IMR-90 (cell line): ENCODE measurements around the gene MAP7. TPM values are rescaled to one million over a fixed set of nuclear protein-coding genes. Genes with fewer than 3 reads are reported as not detected.

Experiments used
- ATAC-seq: fragments of 200-7000 bp; cut with Tn5 transposase; 2 replicates; pipeline ENCODE4 v1.9.1; 2020; ENCODE audit warnings: low read depth, mild to moderate bottlenecking, moderate library complexity
- BruUV-seq: library from RNA; stranded (reverse); fragments of 400-500 nt; replicated peaks from 2 replicates; lab custom pipeline; 2021; lab: Mats Ljungman, UMichigan
- CTCF ChIA-PET: fragments of 300-600 bp; formaldehyde crosslinking; extraction: SDS; loops from one replicate; lab custom pipeline; 2021; ENCODE audit warnings: antibody characterized with exemption; lab: Yijun Ruan, JAX
- POLR2A ChIA-PET: fragments of 300-600 bp; sonication (Branson Sonifier 250); formaldehyde crosslinking; loops from one replicate; lab custom pipeline; 2022; ENCODE audit warnings: antibody characterized with exemption; ENCODE audit not compliant: unreplicated experiment; lab: Charles Lee
- DNase-seq: peaks from one replicate; pipeline ENCODE4 v3.0.0; 2013
- H2AFZ ChIP-seq: replicated peaks from 2 replicates; pipeline ENCODE3; 2013; ENCODE audit warnings: low read length, mild to moderate bottlenecking; ENCODE audit not compliant: poor library complexity
- H2AK5ac ChIP-seq: 2 replicates; pipeline ENCODE4 v1.6.1; 2013; ENCODE audit warnings: low read depth, low read length, inconsistent platforms
- H2AK9ac ChIP-seq: replicated peaks from 2 replicates; pipeline ENCODE3; 2013; ENCODE audit warnings: mild to moderate bottlenecking, low read depth, low read length, moderate library complexity; ENCODE audit not compliant: poor library complexity
- H2BK120ac ChIP-seq: 2 replicates; pipeline ENCODE4 v1.6.1; 2013; ENCODE audit warnings: low read depth, low read length, inconsistent platforms
- H2BK15ac ChIP-seq: 3 replicates; pipeline ENCODE4 v1.6.1; 2013; ENCODE audit warnings: low read depth, low read length, inconsistent platforms
- H2BK20ac ChIP-seq: 2 replicates; pipeline ENCODE4 v1.6.1; 2013; ENCODE audit warnings: low read depth, mild to moderate bottlenecking, inconsistent platforms, low read length, moderate library complexity
- H2BK5ac ChIP-seq: 2 replicates; pipeline ENCODE4 v1.6.1; 2013; ENCODE audit warnings: mild to moderate bottlenecking, low read depth, low read length, inconsistent platforms; ENCODE audit not compliant: poor library complexity, severe bottlenecking
- H3K14ac ChIP-seq: replicated peaks from 2 replicates; pipeline ENCODE4 v1.6.1; 2013; ENCODE audit warnings: low read depth, low read length, inconsistent platforms
- H3K18ac ChIP-seq: 2 replicates; pipeline ENCODE4 v1.6.1; 2013; ENCODE audit warnings: low read depth, low read length, control low read depth
- H3K23ac ChIP-seq: 2 replicates; pipeline ENCODE4 v1.6.1; 2013; ENCODE audit warnings: low read depth, low read length, inconsistent platforms
- H3K27ac ChIP-seq: 2 replicates; pipeline ENCODE4 v1.5.1; 2013; ENCODE audit warnings: mild to moderate bottlenecking, control low read depth, low read length; ENCODE audit not compliant: insufficient read depth
- H3K27me3 ChIP-seq: 2 replicates; pipeline ENCODE4 v1.6.1; 2013; ENCODE audit warnings: low read length; ENCODE audit not compliant: control insufficient read depth, insufficient read depth
- H3K36me3 ChIP-seq: 2 replicates; pipeline ENCODE4 v1.6.1; 2013; ENCODE audit warnings: low read length, mixed read lengths; ENCODE audit not compliant: control insufficient read depth, insufficient read depth
- H3K4ac ChIP-seq: 2 replicates; pipeline ENCODE4 v1.6.1; 2013; ENCODE audit warnings: low read depth, low read length, inconsistent platforms
- H3K4me1 ChIP-seq: 2 replicates; pipeline ENCODE4 v1.6.1; 2013; ENCODE audit warnings: low read length, mixed read lengths; ENCODE audit not compliant: control insufficient read depth, insufficient read depth
- H3K4me2 ChIP-seq: 2 replicates; pipeline ENCODE4 v1.6.1; 2013; ENCODE audit warnings: low read depth, mild to moderate bottlenecking, control low read depth, low read length, moderate library complexity
- H3K4me3 ChIP-seq: 2 replicates; pipeline ENCODE4 v1.5.1; 2013; ENCODE audit warnings: low read depth, mild to moderate bottlenecking, control low read depth, low read length, moderate library complexity; ENCODE audit not compliant: insufficient read depth
- H3K56ac ChIP-seq: 2 replicates; pipeline ENCODE4 v1.6.1; 2013; ENCODE audit warnings: low read length, inconsistent platforms; ENCODE audit not compliant: insufficient read depth; ENCODE audit errors: extremely low read depth
- H3K79me1 ChIP-seq, 2 experiments: 2 replicates each; pipeline ENCODE4 v1.6.1; 2013; ENCODE audit warnings: low read length in 2 of 2, inconsistent platforms in 1 of 2, low read depth in 1 of 2
- H3K9ac ChIP-seq: 2 replicates; pipeline ENCODE4 v1.6.1; 2013; ENCODE audit warnings: low read depth, low read length, control low read depth
- H3K9me1 ChIP-seq: 2 replicates; pipeline ENCODE4 v1.6.1; 2013; ENCODE audit warnings: low read length, inconsistent platforms; ENCODE audit not compliant: insufficient read depth
- H3K9me3 ChIP-seq: 2 replicates; pipeline ENCODE4 v1.6.1; 2013; ENCODE audit warnings: low read length; ENCODE audit not compliant: control insufficient read depth, insufficient read depth
- H4K20me1 ChIP-seq: 2 replicates; pipeline ENCODE4 v1.6.1; 2013; ENCODE audit warnings: low read length, inconsistent platforms; ENCODE audit not compliant: insufficient read depth
- H4K5ac ChIP-seq: 2 replicates; pipeline ENCODE4 v1.6.1; 2013; ENCODE audit warnings: mild to moderate bottlenecking, low read depth, low read length, control low read depth
- H4K8ac ChIP-seq, 2 experiments: 2 replicates each; pipeline ENCODE4 v1.6.1; 2013; ENCODE audit warnings: low read depth in 2 of 2, low read length in 2 of 2, control low read depth in 1 of 2, inconsistent platforms in 1 of 2
- H4K91ac ChIP-seq: 2 replicates; pipeline ENCODE4 v1.6.1; 2013; ENCODE audit warnings: low read depth, low read length, inconsistent platforms; ENCODE audit not compliant: insufficient read depth
- CHD1 ChIP-seq: IDR thresholded peaks from 2 replicates; pipeline ENCODE4 v1.6.1; 2012; ENCODE audit warnings: low read depth, low read length, improper control_type of control experiment
- FOS ChIP-seq: fragments of 150-350 bp; IDR thresholded peaks from 2 replicates; pipeline ENCODE4 v1.6.1; 2016; ENCODE audit warnings: low read depth, low read length
- MAFK ChIP-seq: IDR thresholded peaks from 2 replicates; pipeline ENCODE4 v1.6.1; 2012; ENCODE audit warnings: low read depth, low read length, improper control_type of control experiment
- MAZ ChIP-seq: IDR thresholded peaks from 2 replicates; pipeline ENCODE4 v1.6.1; 2012; ENCODE audit warnings: low read depth, mild to moderate bottlenecking, low read length, improper control_type of control experiment, moderate library complexity, borderline replicate concordance
- MXI1 ChIP-seq: IDR thresholded peaks from 2 replicates; pipeline ENCODE4 v1.6.1; 2012; ENCODE audit warnings: low read depth, mild to moderate bottlenecking, low read length, moderate library complexity, borderline replicate concordance
- NFE2L2 ChIP-seq: fragments of 150-350 bp; IDR thresholded peaks from 2 replicates; pipeline ENCODE4 v1.6.1; 2016; ENCODE audit warnings: low read depth, mild to moderate bottlenecking, low read length
- RAD21 ChIP-seq: IDR thresholded peaks from 2 replicates; pipeline ENCODE4 v1.6.1; 2012; ENCODE audit warnings: low read length, improper control_type of control experiment
- RCOR1 ChIP-seq: IDR thresholded peaks from 2 replicates; pipeline ENCODE4 v1.6.1; 2012; ENCODE audit warnings: mild to moderate bottlenecking, low read length, improper control_type of control experiment; ENCODE audit not compliant: insufficient replicate concordance
- SMC3 ChIP-seq: fragments of 150-350 bp; IDR thresholded peaks from 2 replicates; pipeline ENCODE4 v1.6.1; 2016; ENCODE audit warnings: low read depth, mild to moderate bottlenecking, antibody characterized with exemption, low read length, moderate library complexity
- WGBS, 2 experiments: methylation state at CpG; one replicate each; pipeline versions ENCODE4 v1.1.5 to v1.1.7; 2013; ENCODE audit warnings: missing lambda C conversion rate in 2 of 2; ENCODE audit not compliant: insufficient read length in 1 of 2; ENCODE audit errors: extremely low coverage in 2 of 2; 5-methylcytosine and 5-hydroxymethylcytosine counted together
- dilution Hi-C: fragments of 300-500 bp; cut with HindIII; formaldehyde crosslinking; loops from one replicate; pipeline ENCODE4 v1.14.3; 2018; ENCODE audit warnings: low sequenced_read_pairs; ENCODE audit not compliant: unreplicated experiment
- in situ Hi-C: fragments of 300-500 bp; cut with MboI; formaldehyde crosslinking; loops from 3 replicates; pipeline ENCODE4 v1.14.3; 2019; ENCODE audit warnings: low sequenced_read_pairs, inconsistent platforms, mixed read lengths
- intact Hi-C: fragments of 100-400 bp; cut with micrococcal nuclease; formaldehyde crosslinking; loops from 2 replicates; pipeline ENCODE4 v1.10.0; 2022
- polyA plus RNA-seq, 3 experiments: library from polyadenylated mRNA; depleted of rRNA; stranded (reverse); fragments of >200 nt; gene quantifications; 2 replicates each; pipeline ENCODE4 v1.2.3, GENCODE V29; 2012; ENCODE audit warnings: low replicate concordance in 1 of 3
- total RNA-seq: library from RNA; depleted of rRNA; stranded (reverse); fragments of >200 nt; gene quantifications from 2 replicates; pipeline ENCODE4 v1.2.3, GENCODE V29; 2012
- TF ChIP-seq, protein P1 (sequence below): conservative IDR thresholded peaks from 2 replicates; pipeline ENCODE4 v1.5.1; 2012; ENCODE audit warnings: mild to moderate bottlenecking, low read depth, low read length, improper control_type of control experiment
- TF ChIP-seq, protein P2 (sequence below): fragments of 150-350 bp; IDR thresholded peaks from 2 replicates; pipeline ENCODE4 v1.6.1; 2016; ENCODE audit warnings: low read depth, mild to moderate bottlenecking, low read length, moderate library complexity, borderline replicate concordance

Gene MAP7
- total and polyA plus RNA-seq, 2 of the 4 experiments (the other 2 are of a cell fraction): 0.19 to 0.36 TPM

- no peak for TF ChIP-seq SMC3
- TF ChIP-seq NFE2L2: no peak
Measured at GRCh38 chr6:136549300-136550044, 750 bp downstream of the MAP7 start (continued).

DNA sequence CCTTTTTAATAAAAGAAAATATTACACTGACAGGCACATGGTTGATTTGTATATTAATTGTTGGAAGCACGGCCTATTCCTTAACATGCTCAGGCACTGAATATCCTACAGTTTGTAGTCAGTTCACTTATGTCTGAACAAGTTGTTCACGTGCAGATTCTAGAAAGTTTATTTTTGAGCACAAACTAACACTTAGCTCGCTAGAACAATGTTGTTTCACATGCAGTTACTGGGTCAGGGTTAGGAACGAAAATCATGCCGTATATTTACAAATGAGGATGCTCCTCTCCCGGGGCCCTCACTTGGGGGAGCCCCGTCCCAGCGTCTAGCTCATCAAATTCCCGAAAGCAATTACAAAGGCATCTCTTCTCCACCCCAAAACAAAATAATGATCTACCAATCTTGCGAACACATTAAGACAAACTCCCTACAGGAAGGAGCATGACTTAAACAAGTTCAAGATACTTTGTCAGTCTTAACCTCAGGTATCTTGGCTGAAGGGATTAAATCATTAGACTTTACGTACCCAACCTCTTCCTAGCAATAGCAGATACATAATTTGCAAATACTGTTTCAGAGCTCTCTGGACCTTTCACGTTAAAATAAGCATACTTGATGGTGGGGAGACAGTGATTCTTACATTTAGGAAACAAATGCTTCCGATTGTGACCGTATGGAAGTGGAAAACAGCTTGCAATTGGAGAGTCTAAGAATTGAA lies 1.5 kb downstream of the MAP7 start:
- no TSS peak for BruUV-seq
- Histone ChIP-seq H3K56ac (no peak overlapping the region), H3K4me3 (no peak overlapping the region), H3K23ac (no peak overlapping the region; the same call in 1 of the 2 replicates), H3K27me3 (peaks cover 42% of the 10 kb centered on the region), H3K9me1 (no peaks in the 10 kb centered on the region), H2BK120ac (no peak overlapping the region), H3K9ac (no peak overlapping the region), H3K79me1 (no peaks in the 10 kb centered on the region), H3K4ac (no peak overlapping the region), H4K8ac (no peak overlapping the region), H4K5ac (no peak overlapping the region), H4K20me1 (no peaks in the 10 kb centered on the region), H3K9me3 (no peaks in the 10 kb centered on the region), H2BK15ac (no peak overlapping the region), H2BK5ac (no peak overlapping the region), H4K91ac (no peak overlapping the region), H2AK5ac (no peak overlapping the region), H2AK9ac (no peak overlapping the region), H3K14ac (no peak overlapping the region), H2BK20ac (no peak overlapping the region), H3K4me1 (peaks cover 3% of the 10 kb centered on the region; the same call in 1 of the 2 replicates), H3K27ac (no peak overlapping the region), H3K4me2 (no peak overlapping the region), H2AFZ (no peak overlapping the region), H3K36me3 (no peaks in the 10 kb centered on the region), H3K18ac (no peak overlapping the region)
- WGBS, 2 experiments: no CpG with 5 or more reads among the region's 14 CpGs
- in situ Hi-C loops: loop anchor here (25.0 kb wide), 1 partner anchor 1086 kb away; no protein-coding TSS in a partner anchor
- ATAC-seq: no peak
- no peak for DNase-seq
- dilution Hi-C loops: no loop called here
- ChIA-PET POLR2A (no interaction called here), CTCF (no interaction called here)
- intact Hi-C loops: loop anchor here (5.0 to 10.0 kb wide), 4 partner anchors 194 to 1096 kb away; partner anchors contain the start of gene MTFR2
- TF ChIP-seq MAFK: no peak
- no peak for TF ChIP-seq RCOR1
- no peak for TF ChIP-seq CHD1
- TF ChIP-seq, protein P1, sequence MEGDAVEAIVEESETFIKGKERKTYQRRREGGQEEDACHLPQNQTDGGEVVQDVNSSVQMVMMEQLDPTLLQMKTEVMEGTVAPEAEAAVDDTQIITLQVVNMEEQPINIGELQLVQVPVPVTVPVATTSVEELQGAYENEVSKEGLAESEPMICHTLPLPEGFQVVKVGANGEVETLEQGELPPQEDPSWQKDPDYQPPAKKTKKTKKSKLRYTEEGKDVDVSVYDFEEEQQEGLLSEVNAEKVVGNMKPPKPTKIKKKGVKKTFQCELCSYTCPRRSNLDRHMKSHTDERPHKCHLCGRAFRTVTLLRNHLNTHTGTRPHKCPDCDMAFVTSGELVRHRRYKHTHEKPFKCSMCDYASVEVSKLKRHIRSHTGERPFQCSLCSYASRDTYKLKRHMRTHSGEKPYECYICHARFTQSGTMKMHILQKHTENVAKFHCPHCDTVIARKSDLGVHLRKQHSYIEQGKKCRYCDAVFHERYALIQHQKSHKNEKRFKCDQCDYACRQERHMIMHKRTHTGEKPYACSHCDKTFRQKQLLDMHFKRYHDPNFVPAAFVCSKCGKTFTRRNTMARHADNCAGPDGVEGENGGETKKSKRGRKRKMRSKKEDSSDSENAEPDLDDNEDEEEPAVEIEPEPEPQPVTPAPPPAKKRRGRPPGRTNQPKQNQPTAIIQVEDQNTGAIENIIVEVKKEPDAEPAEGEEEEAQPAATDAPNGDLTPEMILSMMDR: no peak
- no peak for TF ChIP-seq MAZ
- TF ChIP-seq SMC3: no peak
- no peak for TF ChIP-seq FOS
- TF ChIP-seq, protein P2, sequence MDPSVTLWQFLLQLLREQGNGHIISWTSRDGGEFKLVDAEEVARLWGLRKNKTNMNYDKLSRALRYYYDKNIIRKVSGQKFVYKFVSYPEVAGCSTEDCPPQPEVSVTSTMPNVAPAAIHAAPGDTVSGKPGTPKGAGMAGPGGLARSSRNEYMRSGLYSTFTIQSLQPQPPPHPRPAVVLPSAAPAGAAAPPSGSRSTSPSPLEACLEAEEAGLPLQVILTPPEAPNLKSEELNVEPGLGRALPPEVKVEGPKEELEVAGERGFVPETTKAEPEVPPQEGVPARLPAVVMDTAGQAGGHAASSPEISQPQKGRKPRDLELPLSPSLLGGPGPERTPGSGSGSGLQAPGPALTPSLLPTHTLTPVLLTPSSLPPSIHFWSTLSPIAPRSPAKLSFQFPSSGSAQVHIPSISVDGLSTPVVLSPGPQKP: no peak
- no peak for TF ChIP-seq NFE2L2
- TF ChIP-seq MXI1: no peak
- TF ChIP-seq RAD21: no peak
